M059J (cell line): ENCODE results near the gene KMT2A. TPM values are rescaled to one million over a fixed set of nuclear protein-coding genes. Genes with fewer than 3 reads are reported as not detected.

Experiments used
- total RNA-seq: library from RNA; depleted of rRNA; stranded (reverse); fragments of >200 nt; shearing (Covaris generic); gene quantifications from 2 replicates; pipeline ENCODE4 v1.2.3, GENCODE V29; 2014; rRNA removed

Gene KMT2A
- total RNA-seq, 1 experiment from 2014 or later: 40.4 TPM

Other genes starting within 250 kb of the KMT2A start
- not detected in 2 replicates for gene JAML, start 211.5 kb upstream of the KMT2A start, total RNA-seq
- 5.7 and 8.7 TPM in 2 replicates for gene MPZL3, start 184.1 kb upstream of the KMT2A start, total RNA-seq
- 13.6 and 19.6 TPM in 2 replicates for gene MPZL2, start 172.2 kb upstream of the KMT2A start, total RNA-seq
- not detected in 2 replicates for gene CD3E, start 131.8 kb upstream of the KMT2A start, total RNA-seq
- gene CD3D, start 93.8 kb upstream of the KMT2A start, total RNA-seq: not detected in 2 replicates
- gene CD3G, start 92.1 kb upstream of the KMT2A start, total RNA-seq: not detected in 2 replicates
- 39.5 and 56.5 TPM in 2 replicates for gene UBE4A, start 76.9 kb upstream of the KMT2A start, total RNA-seq
- 112 and 130 TPM in 2 replicates for gene ATP5MG, start 34.9 kb upstream of the KMT2A start, total RNA-seq
- 0.32 TPM in 1 of 2 replicates, not detected in the other for gene TTC36, start 91.0 kb downstream of the KMT2A start, total RNA-seq
- gene TMEM25, start 94.7 kb downstream of the KMT2A start, total RNA-seq: 20.9 and 22.0 TPM in 2 replicates
- gene IFT46, start 129.4 kb downstream of the KMT2A start, total RNA-seq: 52.3 and 55.3 TPM in 2 replicates
- 246 and 304 TPM in 2 replicates for gene ARCN1, start 135.9 kb downstream of the KMT2A start, total RNA-seq
- 66.8 and 76.7 TPM in 2 replicates for gene PHLDB1, start 171.1 kb downstream of the KMT2A start, total RNA-seq
- not detected in 2 replicates for gene TREH, start 243.2 kb downstream of the KMT2A start, total RNA-seq